ENCODE measurements around the gene SMAD2.

The SMAD2 gene

GRCh38 chr18:47870605-47871004 is 59.9 kb downstream of the SMAD2 start:
- H3K4me3 ChIP-seq (ENCODE audit: low read depth, low read length): no peak overlapping the region
- TF ChIP-seq CTCF (IDR thresholded peaks at IDR 0.05; ENCODE audit: low read depth, low read length): no peak

- no peak for TF ChIP-seq CTCF (IDR thresholded peaks at IDR 0.05; ENCODE audit: low read depth, low read length)
- H3K4me3 ChIP-seq (ENCODE audit: low read depth, low read length): no peak overlapping the region
Observed at GRCh38 chr18:47868744-47869143, 61.7 kb downstream of the SMAD2 start.

- H3K4me3 ChIP-seq (ENCODE audit: low read depth, low read length): no peak overlapping the region
- no peak for TF ChIP-seq CTCF (IDR thresholded peaks at IDR 0.05; ENCODE audit: low read depth, low read length)
Observed at GRCh38 chr18:47865183-47865582, 65.3 kb downstream of the SMAD2 start.

- TF ChIP-seq CTCF (IDR thresholded peaks at IDR 0.05; ENCODE audit: low read depth, low read length): no peak
- no peak overlapping the region for H3K4me3 ChIP-seq (ENCODE audit: low read depth, low read length)
Observed at GRCh38 chr18:47863041-47863440, 67.4 kb downstream of the SMAD2 start.

GRCh38 chr18:47858607-47859006 is 71.9 kb downstream of the SMAD2 start:
- no peak overlapping the region for H3K4me3 ChIP-seq (ENCODE audit: low read depth, low read length)
- no peak for TF ChIP-seq CTCF (IDR thresholded peaks at IDR 0.05; ENCODE audit: low read depth, low read length)

- no peak for TF ChIP-seq CTCF (IDR thresholded peaks at IDR 0.05; ENCODE audit: low read depth, low read length)
- H3K4me3 ChIP-seq (ENCODE audit: low read depth, low read length): no peak overlapping the region
Observed at GRCh38 chr18:47847635-47848034, 82.8 kb downstream of the SMAD2 start.

GRCh38 chr18:47846431-47846830 is 84.0 kb downstream of the SMAD2 start:
- TF ChIP-seq CTCF (IDR thresholded peaks at IDR 0.05; ENCODE audit: low read depth, low read length): no peak
- H3K4me3 ChIP-seq (ENCODE audit: low read depth, low read length): no peak overlapping the region
